ENCODE data around the gene AFG1L.

Gene AFG1L

DNA sequence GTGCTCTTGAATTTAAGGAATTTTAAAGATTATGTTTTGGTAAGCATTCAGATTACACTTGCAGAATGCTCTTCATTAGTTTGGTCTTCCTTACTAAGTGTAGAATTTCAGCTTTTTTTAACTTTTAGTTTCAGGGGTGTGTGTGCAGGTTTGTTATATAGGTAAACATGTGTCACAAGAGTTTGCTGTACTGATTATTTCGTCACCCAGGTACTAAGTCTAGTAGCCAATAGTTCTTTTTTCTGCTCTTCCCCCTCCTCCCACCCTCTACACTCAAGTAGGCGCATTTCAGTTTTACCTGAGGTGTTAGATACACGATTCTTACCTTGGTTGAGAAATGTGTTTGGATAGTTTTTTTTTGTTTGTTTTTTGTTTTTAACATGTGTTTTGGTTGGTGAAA, 68.3 kb downstream of the AFG1L start:
- no peak overlapping the region for H3K27ac ChIP-seq
- TF ChIP-seq ZFX (IDR thresholded peaks at IDR 0.05) (no peak), CTCF (conservative IDR thresholded peaks at IDR 0.05) (no peak)

DNA sequence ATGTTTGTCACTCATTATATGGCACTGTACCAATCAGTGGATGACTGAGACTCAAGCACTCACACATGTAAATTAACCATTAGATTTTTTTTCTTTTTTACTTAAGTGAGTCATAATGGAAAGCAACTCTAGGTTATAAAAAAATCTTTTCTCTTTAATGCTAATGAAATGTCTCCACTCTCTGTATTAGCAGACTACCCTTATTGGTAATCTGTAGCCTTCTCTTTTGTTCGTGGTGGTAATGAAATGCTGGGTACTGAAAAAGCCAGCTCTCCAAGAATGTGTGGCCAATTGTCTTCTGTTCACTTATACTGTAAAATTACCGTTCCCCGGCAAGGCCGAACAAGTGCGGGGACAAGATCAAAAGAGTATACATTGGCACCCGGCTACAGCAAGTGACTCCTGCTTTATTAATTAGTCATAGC, 69.0 kb downstream of the AFG1L start:
- TF ChIP-seq CTCF (conservative IDR thresholded peaks at IDR 0.05) (no peak), ZFX (IDR thresholded peaks at IDR 0.05) (no peak)
- H3K27ac ChIP-seq: no peak overlapping the region

DNA sequence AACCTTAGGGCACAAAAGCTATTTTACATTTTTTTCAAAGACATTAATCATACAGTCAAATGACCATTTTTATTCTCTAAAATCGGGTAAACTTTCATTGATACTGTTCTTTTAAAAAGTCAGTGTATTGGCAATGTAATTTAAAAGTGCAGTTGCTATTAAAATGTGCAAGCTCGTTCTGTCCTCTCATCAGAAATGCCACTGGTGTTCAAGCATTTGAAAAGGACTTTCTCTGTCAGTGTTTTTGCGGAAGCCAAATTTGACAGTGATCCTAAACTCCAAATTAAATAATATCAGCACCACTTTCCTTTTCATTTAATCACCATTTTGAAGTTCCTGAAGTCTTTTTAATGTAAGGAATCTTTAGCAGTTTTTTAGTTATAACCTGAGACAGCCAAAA, 69.6 kb downstream of the AFG1L start:
- H3K27ac ChIP-seq: no peak overlapping the region
- TF ChIP-seq ZFX (IDR thresholded peaks at IDR 0.05): no peak
- TF ChIP-seq CTCF (conservative IDR thresholded peaks at IDR 0.05): no peak

GRCh38 chr6:108365478-108365877, 70.6 kb downstream of the AFG1L start:
- H3K27ac ChIP-seq: no peak overlapping the region
- TF ChIP-seq CTCF (conservative IDR thresholded peaks at IDR 0.05): no peak
- no peak for TF ChIP-seq ZFX (IDR thresholded peaks at IDR 0.05)

- no peak for TF ChIP-seq ZFX (IDR thresholded peaks at IDR 0.05)
- no peak for TF ChIP-seq CTCF (conservative IDR thresholded peaks at IDR 0.05)
- no peak overlapping the region for H3K27ac ChIP-seq
These were observed 71.4 kb downstream of the AFG1L start for GRCh38 chr6:108366236-108366635.

DNA sequence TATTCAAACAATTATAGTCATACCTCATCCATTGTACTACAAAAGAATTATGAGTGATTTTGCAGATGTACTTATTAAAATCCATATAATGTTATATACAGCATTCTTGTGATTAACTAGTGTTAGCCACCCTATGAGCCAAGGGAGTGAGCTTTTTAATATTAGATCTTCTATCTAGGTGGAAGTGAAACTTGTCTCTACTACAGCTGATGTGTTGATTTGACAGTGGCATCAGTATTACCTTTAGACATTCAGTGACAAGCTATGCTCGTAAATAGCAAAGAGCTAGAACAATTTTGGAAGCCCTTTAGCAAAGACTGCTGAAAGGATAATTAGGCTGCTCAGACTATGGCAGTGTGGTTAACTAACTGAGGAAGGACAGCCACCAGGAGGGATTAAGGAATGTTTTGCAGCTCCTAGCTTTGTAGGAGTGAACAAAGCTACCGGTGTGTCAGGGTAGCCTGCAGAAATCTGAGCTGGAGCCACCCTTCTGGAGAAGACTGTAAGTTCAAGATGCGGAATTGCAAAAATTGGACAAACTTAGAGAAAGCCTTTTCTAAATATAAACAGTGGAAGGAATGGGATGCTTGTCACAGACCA, 73.7 kb downstream of the AFG1L start:
- H3K27ac ChIP-seq: no peak overlapping the region
- no peak for TF ChIP-seq ZFX (IDR thresholded peaks at IDR 0.05)
- no peak for TF ChIP-seq CTCF (conservative IDR thresholded peaks at IDR 0.05)

DNA sequence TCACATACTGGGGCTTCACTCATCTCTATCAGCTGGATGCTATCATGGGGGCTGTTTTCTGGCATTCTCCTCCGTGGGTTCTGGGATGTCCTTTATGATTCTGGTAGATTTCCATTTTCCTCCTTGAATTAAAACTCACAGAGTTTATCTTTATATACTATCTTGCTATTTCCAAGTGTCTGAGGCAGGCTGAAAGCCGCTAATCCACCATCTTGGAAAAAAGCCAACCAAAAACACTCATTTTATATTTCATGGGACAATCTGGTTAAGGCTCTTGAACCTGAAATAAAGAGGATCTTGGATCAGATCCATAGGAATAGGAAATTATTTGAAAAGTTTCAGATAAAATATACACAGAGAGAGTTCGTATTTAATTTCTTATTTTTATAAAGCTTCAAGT, 86.0 kb downstream of the AFG1L start:
- TF ChIP-seq ZFX (IDR thresholded peaks at IDR 0.05) (no peak), CTCF (conservative IDR thresholded peaks at IDR 0.05) (no peak)
- no peak overlapping the region for H3K27ac ChIP-seq

Data from C4-2B (cell line).